Right renal pelvis (tissue), 4 donors: ENCODE results near the gene ZNF77. TPM values are rescaled to one million over a fixed set of nuclear protein-coding genes. Genes with fewer than 3 reads are reported as not detected.
"Not testable (repeated sequence)": the region's sequence is repeated elsewhere in the genome, so short reads cannot be mapped to it uniquely, and the experiment has no call there.

Experiments used
- DNase-seq, 4 donors: peaks; one replicate each; pipeline ENCODE4 v3.0.0-alpha.2; 2013; ENCODE audit warnings: low read depth in 4 of 4, low spot score in 3 of 4, missing footprints in 1 of 4
- polyA plus RNA-seq, 4 donors: library from polyadenylated mRNA; unstranded; fragments of 120-200 nt; gene quantifications; one replicate each; pipeline ENCODE4 v1.2.1, GENCODE V29; 2013; ENCODE audit not compliant: insufficient read length in 4 of 4

The ZNF77 gene
- polyA plus RNA-seq, 4 donors, result 6.8 to 8.7 (median 7.9) TPM

- DNase-seq, result no peak
Observed at GRCh38 chr19:2973229-2973628, 28.5 kb upstream of the ZNF77 start.

- no peak for DNase-seq
Observed at GRCh38 chr19:2970201-2970835, 25.5 kb upstream of the ZNF77 start.

GRCh38 chr19:2969104-2969504 is 24.3 kb upstream of the ZNF77 start:
- no peak for DNase-seq

GRCh38 chr19:2967972-2968371 is 23.2 kb upstream of the ZNF77 start:
- DNase-seq, result no peak

- no peak for DNase-seq
Observed at GRCh38 chr19:2964874-2965273, 20.1 kb upstream of the ZNF77 start.

- not testable (repeated sequence) for DNase-seq
Observed at GRCh38 chr19:2963631-2964030, 18.9 kb upstream of the ZNF77 start.

GRCh38 chr19:2963122-2963521 is 18.4 kb upstream of the ZNF77 start:
- DNase-seq, result no peak

GRCh38 chr19:2962018-2962670 is 17.4 kb upstream of the ZNF77 start:
- DNase-seq, result peak in 2 of 4 donors; percentile 77 to 87

GRCh38 chr19:2960120-2960519 is 15.3 kb upstream of the ZNF77 start:
- no peak for DNase-seq

GRCh38 chr19:2957160-2957559 is 12.4 kb upstream of the ZNF77 start:
- DNase-seq, result no peak

- no peak for DNase-seq
Observed at GRCh38 chr19:2952953-2953481, 8.2 kb upstream of the ZNF77 start.

- DNase-seq, result peak; percentile 99 to 100 (median 99)
Observed at GRCh38 chr19:2950286-2951124, 5.7 kb upstream of the ZNF77 start.

GRCh38 chr19:2949939-2950285 is 5.1 kb upstream of the ZNF77 start:
- no peak for DNase-seq

GRCh38 chr19:2945575-2946184 is 909 bp upstream of the ZNF77 start:
- DNase-seq, result no peak

GRCh38 chr19:2944403-2944774 is 382 bp downstream of the ZNF77 start:
- DNase-seq, result no peak

- no peak for DNase-seq
Observed at GRCh38 chr19:2942928-2943640, 1.7 kb downstream of the ZNF77 start.

- DNase-seq, result not testable (repeated sequence)
Observed at GRCh38 chr19:2935863-2936262, 8.9 kb downstream of the ZNF77 start.

- no peak for DNase-seq
Observed at GRCh38 chr19:2933490-2933910, 11.3 kb downstream of the ZNF77 start.

GRCh38 chr19:2927032-2927430 is 17.7 kb downstream of the ZNF77 start:
- DNase-seq, result no peak

GRCh38 chr19:2926341-2927031 is 18.3 kb downstream of the ZNF77 start:
- no peak for DNase-seq
